Hematopoietic multipotent progenitor cell (in vitro differentiated cells): ENCODE data around the gene CNTLN. TPM values are rescaled to one million over a fixed set of nuclear protein-coding genes. Genes with fewer than 3 reads are reported as not detected.
"Not testable (repeated sequence)": the region's sequence is repeated elsewhere in the genome, so short reads cannot be mapped to it uniquely, and the experiment has no call there.

Source experiments
- DNase-seq, 3 donors: peaks; one replicate each; pipeline ENCODE4 v3.0.0-alpha.2; 2011 to 2015; ENCODE audit warnings: low read depth in 2 of 3, low spot score in 2 of 3
- total RNA-seq: library from RNA; depleted of rRNA; stranded (reverse); fragments of >200 nt; gene quantifications from one replicate; pipeline ENCODE4 v1.2.3, GENCODE V29; 2012

CNTLN gene
- total RNA-seq, 1 donor = 8.3 TPM

GRCh38 chr9:17397166-17397728 is 262.4 kb downstream of the CNTLN start:
- DNase-seq = not testable (repeated sequence)

DNA sequence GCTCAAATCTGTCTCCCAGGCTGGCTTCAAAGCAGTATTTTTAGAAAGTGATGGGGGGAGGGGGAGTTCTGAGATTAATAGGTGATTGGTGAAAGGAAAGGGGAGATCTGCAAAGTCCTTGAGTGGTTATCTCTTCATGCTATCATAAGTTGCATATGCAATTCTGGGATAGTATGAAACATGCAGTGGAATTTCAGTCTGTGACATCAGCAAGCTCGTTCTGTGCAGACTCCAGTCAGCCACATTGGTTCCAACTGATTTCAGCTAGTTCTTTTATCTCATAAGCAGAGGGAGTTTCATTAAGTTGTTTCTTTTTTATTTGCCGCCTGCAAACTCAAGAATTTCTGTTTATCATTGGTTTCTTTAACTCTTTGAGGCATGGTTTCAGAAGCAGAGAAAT is 263.5 kb downstream of the CNTLN start:
- DNase-seq = no peak

GRCh38 chr9:17401858-17402257 is 267.0 kb downstream of the CNTLN start:
- no peak for DNase-seq

DNA sequence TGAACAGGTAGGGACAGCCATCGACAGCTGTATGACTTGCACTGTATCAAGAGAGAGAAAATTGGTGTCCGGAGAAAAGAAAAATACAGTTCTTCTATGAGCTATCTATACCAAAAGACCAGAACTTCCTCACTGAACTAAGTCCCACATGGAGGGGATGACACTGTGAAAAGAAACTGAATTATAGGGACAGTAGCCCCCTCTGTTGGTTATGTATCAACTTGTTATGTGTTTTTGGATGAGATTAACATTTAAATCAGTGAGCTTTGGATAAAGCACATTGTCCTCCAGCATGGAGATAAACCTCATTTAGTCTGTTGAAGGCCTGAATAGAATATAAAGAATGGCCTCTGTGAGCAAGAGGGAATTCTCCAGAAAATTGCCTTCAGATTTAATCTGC is 267.5 kb downstream of the CNTLN start:
- DNase-seq = peak in 2 of 3 donors; percentile 2 to 45

DNA sequence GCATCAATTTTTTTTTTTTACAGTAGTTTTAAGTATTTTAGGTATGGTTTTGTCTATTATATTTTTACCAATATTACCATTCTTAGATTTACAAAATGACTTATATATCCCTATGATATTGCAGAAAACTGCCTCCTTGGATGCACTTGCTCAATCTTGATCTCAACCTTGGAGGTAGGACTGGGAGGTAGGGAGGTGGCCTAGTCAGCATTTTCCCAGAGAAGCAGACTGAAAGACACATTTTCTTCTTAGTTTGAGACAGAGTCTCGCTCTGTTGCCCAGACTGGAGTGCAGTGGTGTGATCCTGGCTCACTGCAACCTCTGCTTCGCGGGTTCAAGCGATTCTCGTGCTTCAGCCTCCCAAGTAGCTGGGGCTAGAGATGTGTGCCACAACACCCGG is 268.7 kb downstream of the CNTLN start:
- no peak for DNase-seq

DNA sequence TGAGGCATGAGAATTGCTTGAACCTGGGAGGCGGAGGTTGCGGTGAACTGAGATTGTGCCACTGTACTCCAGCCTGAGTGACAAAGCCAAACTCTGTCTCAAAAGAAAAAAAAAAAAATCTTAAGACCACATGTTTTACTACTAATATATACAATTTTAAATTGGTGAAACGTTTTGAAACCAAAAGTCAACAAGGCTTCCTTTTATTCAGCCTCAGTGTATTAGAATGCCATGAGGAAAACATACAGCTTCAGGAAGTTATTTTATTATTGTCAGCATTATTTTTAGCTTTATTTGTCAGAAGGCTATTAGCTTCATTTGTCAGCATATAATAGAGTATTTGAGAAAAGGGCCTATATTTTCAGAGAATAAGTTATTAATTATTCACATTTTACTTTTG is 280.1 kb downstream of the CNTLN start:
- no peak for DNase-seq

GRCh38 chr9:17422994-17423680 is 288.3 kb downstream of the CNTLN start:
- no peak for DNase-seq

- no peak for DNase-seq
Measured at GRCh38 chr9:17423681-17424011, 288.8 kb downstream of the CNTLN start.

DNA sequence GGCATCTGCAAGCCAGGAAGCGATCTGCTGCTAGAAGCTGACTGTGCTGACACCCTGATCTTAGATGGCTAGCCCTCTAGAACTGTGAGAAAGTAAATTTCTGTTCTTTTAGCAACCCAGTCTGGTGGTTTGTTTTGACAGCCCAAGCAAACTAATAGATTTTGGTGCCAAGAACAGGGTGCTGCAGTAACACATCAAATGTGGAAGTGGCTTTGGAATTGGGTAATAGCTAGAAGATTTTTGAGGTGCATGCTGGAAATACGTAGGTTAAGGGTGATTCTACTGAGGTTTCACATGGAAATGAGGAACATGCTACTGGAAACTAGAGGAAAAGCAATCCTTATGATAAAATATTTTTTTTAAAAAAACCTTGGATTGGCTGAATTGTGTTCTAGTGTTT is 290.5 kb downstream of the CNTLN start:
- DNase-seq = no peak

DNA sequence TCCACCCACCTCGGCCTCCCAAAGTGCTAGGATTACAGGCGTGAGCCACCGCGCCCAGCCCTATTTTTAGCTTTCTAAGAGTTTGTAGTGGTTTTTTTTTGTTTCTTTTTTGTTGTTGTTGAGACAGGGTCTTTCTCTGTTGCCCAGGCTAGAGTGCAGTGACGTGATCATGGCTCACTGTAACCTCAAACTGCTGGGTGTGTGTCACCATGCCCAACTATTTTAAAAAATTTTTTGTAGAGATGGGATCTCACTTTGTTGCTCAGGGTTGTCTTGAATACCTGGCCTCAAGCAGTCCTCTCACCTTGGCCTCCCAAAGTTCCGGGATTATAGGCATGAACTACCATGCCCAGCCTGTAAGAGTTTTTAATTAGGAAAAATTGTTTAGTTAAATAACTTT is 298.7 kb downstream of the CNTLN start:
- no peak for DNase-seq

DNA sequence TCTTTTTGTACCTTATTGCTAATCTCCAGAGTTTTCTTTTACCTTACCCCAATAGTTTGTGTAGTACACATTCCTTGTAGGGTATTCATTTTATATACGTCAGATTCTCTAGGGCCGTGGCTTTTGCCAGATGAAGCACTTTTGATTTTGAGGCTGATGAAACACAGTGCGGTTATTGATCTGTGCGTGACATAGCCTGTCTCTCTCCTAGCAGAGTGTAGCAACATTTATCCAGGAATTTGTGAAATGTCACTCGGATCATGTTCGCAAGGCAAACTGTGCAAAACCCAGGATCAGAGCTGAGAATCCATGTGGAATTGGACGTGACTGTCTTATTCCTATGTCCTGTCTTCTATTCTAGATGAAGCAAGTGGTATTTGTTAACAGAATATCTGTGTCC is 302.0 kb downstream of the CNTLN start:
- no peak for DNase-seq

GRCh38 chr9:17437813-17438212 is 303.0 kb downstream of the CNTLN start:
- no peak for DNase-seq

GRCh38 chr9:17445126-17445525 is 310.3 kb downstream of the CNTLN start:
- not testable (repeated sequence) for DNase-seq

DNA sequence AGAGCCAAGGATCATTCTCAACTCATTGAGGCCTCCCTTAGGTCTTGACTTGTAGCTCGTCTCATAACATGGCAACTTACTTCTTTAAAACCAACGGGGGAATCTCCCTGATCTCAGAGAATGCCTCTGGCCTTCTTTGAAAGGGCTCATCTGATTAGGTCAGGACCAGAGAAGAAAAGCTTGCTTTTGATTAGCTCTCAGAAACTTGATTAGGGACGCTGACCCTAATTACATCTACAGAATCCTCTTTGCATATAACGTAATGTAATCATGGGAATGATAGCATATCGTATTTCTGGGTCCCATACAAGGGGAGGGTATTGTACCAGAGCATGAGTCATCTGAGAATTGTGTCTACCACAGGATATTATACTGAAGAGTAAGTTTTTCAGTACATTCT is 318.9 kb downstream of the CNTLN start:
- no peak for DNase-seq

- DNase-seq = peak in 2 of 3 donors; percentile 39 to 76
Measured at GRCh38 chr9:17462869-17463464, 328.1 kb downstream of the CNTLN start.

- no peak for DNase-seq
Measured at GRCh38 chr9:17470036-17470813, 335.4 kb downstream of the CNTLN start.

DNA sequence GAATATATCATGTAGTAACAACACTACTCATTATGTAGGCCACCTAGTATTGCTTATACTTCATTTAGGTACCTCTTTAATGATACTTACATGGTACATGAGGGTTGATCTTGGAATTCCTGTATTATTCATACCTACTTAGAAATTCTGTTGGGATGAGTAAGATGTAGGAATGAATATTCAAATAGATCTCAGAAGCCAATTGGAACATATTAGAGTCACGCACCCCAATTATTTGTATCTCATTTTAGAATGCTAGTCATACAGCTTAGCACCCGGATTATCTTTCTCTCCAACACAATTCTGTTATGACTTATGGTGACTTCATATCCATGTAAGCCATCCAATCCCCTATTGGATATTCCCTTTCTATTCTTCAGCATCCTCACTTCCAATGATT is 337.3 kb downstream of the CNTLN start:
- no peak for DNase-seq

- DNase-seq = no peak
Measured at GRCh38 chr9:17476401-17476800, 341.6 kb downstream of the CNTLN start.

DNA sequence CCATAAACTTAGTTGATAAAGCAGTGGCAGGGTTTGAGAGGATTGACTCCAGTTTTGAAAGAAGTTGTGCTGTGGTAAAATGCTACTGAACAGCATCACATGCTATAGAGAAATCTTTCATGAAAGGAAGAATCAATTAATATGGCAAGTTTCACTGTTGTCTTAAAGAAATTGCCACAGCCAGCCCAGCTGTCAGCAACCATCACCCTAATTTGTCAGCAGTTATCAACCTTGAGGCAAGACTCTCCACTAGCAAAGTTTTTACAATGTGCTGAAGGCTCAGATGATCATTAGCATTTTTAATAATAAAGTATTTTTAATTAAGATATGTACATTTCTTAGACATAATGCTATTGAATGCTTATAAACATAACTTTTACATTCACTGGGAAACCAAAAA is 343.0 kb downstream of the CNTLN start:
- no peak for DNase-seq

- no peak for DNase-seq
Measured at GRCh38 chr9:17480966-17481365, 346.1 kb downstream of the CNTLN start.

- no peak for DNase-seq
Measured at GRCh38 chr9:17481565-17481964, 346.7 kb downstream of the CNTLN start.

- DNase-seq = no peak
Measured at GRCh38 chr9:17484906-17485305, 350.1 kb downstream of the CNTLN start.
